Common myeloid progenitor, CD34-positive (primary cell): ENCODE results near the gene PINK1.

Source experiments
- CTCF ChIA-PET: fragments of 350-600 bp; sonication (Branson Sonifier 250); formaldehyde crosslinking; loops from one replicate; lab custom pipeline; 2021; ENCODE audit warnings: antibody characterized with exemption; lab: Charles Lee
- POLR2A ChIA-PET: fragments of 350-600 bp; sonication (Branson Sonifier 250); formaldehyde crosslinking; loops from one replicate; lab custom pipeline; 2021; ENCODE audit warnings: antibody characterized with exemption; lab: Charles Lee
- DNase-seq, 3 donors: peaks; one replicate each; pipeline versions ENCODE4 v3.0.0 to v3.0.0-alpha.2; 2013
- H3K27ac ChIP-seq, 2 experiments: 1 replicate in 1 of 2; 2 replicates in 1 of 2; pipeline ENCODE4 v1.7.0; 2013; ENCODE audit warnings: inconsistent platforms in 2 of 2, low read length in 2 of 2, mild to moderate bottlenecking in 2 of 2, low read depth in 1 of 2, moderate library complexity in 1 of 2; ENCODE audit not compliant: severe bottlenecking in 2 of 2, insufficient read depth in 1 of 2, poor library complexity in 1 of 2
- H3K27me3 ChIP-seq, 5 experiments: replicated peaks in 2 of 5; 1 replicate in 3 of 5; 2 replicates in 2 of 5; pipeline versions ENCODE4 v1.6.1 to v1.7.0; 2013; ENCODE audit warnings: low read length in 4 of 5, mild to moderate bottlenecking in 2 of 5, moderate library complexity in 2 of 5, inconsistent platforms in 1 of 5; ENCODE audit not compliant: insufficient read depth in 5 of 5, control insufficient read depth in 4 of 5
- H3K36me3 ChIP-seq, 4 experiments: 1 replicate in 2 of 4; 2 replicates in 2 of 4; pipeline versions ENCODE4 v1.6.1 to v1.7.0; 2013; ENCODE audit warnings: low read length in 3 of 4, control low read depth in 1 of 4, mild to moderate bottlenecking in 1 of 4; ENCODE audit not compliant: control insufficient read depth in 4 of 4, insufficient read depth in 4 of 4
- H3K4me1 ChIP-seq, 4 experiments: 1 replicate in 3 of 4; 2 replicates in 1 of 4; pipeline versions ENCODE4 v1.6.1 to v1.7.1; 2013; ENCODE audit warnings: low read length in 3 of 4, mild to moderate bottlenecking in 3 of 4, control low read depth in 1 of 4, inconsistent platforms in 1 of 4, moderate library complexity in 1 of 4; ENCODE audit not compliant: control insufficient read depth in 4 of 4, insufficient read depth in 4 of 4; ENCODE audit errors: control extremely low read depth in 1 of 4
- H3K4me3 ChIP-seq, 7 experiments: 1 replicate in 4 of 7; 2 replicates in 3 of 7; pipeline versions ENCODE4 v1.5.1 to v1.7.0; 2013; ENCODE audit warnings: mild to moderate bottlenecking in 7 of 7, low read length in 6 of 7, moderate library complexity in 6 of 7, inconsistent platforms in 2 of 7, low read depth in 2 of 7, control low read depth in 1 of 7; ENCODE audit not compliant: insufficient read depth in 4 of 7, control insufficient read depth in 1 of 7; ENCODE audit errors: extremely low read depth in 1 of 7
- H3K9me3 ChIP-seq, 5 experiments: 1 replicate in 4 of 5; 2 replicates in 1 of 5; pipeline versions ENCODE4 v1.6.1 to v1.7.1; 2013; ENCODE audit warnings: low read length in 4 of 5, mild to moderate bottlenecking in 2 of 5, inconsistent platforms in 1 of 5, low read depth in 1 of 5, moderate library complexity in 1 of 5; ENCODE audit not compliant: control insufficient read depth in 4 of 5, insufficient read depth in 2 of 5; ENCODE audit errors: control extremely low read depth in 1 of 5
- WGBS: methylation state at CpG from one replicate; pipeline ENCODE4 v1.1.5; 2013; ENCODE audit not compliant: insufficient coverage; 5-methylcytosine and 5-hydroxymethylcytosine counted together

The PINK1 gene

DNA sequence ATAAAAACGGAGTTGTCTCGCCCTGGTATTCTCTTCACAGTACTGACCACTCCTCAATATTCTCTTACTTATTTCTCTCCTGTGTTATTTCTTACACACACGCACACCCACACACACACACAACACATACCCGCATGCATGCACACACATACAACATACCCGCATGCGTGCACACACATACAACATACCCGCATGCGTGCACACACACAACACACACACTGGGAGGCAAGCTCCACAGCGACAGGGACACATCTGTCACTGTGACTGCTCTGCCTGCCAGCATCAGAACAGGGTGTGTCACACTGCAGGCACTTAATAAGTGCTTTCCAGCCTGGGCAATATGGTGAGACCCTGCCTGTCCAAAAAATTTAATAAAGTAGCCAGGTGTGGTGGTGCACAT is 48.7 kb downstream of the PINK1 start:
- ChIA-PET CTCF (interaction anchor here (0.6 to 0.7 kb wide), 2 partner anchors 32 to 71 kb away, joined by 3 read pairs; no protein-coding TSS in a partner anchor), POLR2A (no interaction called here)
- H3K27ac ChIP-seq, result no peak overlapping the region
- H3K4me1 ChIP-seq, result peaks cover 0 to 12% (median 10%) of the 10 kb centered on the region in 4 experiments
- no peak overlapping the region for H3K4me3 ChIP-seq
- WGBS, result 100% methylated on average over 7 of the region's 9 CpGs
- no peaks in the 10 kb centered on the region for H3K9me3 ChIP-seq
- DNase-seq, result peak in 1 of 3 donors; percentile 12
- no peaks in the 10 kb centered on the region for H3K36me3 ChIP-seq
- no peaks in the 10 kb centered on the region for H3K27me3 ChIP-seq

DNA sequence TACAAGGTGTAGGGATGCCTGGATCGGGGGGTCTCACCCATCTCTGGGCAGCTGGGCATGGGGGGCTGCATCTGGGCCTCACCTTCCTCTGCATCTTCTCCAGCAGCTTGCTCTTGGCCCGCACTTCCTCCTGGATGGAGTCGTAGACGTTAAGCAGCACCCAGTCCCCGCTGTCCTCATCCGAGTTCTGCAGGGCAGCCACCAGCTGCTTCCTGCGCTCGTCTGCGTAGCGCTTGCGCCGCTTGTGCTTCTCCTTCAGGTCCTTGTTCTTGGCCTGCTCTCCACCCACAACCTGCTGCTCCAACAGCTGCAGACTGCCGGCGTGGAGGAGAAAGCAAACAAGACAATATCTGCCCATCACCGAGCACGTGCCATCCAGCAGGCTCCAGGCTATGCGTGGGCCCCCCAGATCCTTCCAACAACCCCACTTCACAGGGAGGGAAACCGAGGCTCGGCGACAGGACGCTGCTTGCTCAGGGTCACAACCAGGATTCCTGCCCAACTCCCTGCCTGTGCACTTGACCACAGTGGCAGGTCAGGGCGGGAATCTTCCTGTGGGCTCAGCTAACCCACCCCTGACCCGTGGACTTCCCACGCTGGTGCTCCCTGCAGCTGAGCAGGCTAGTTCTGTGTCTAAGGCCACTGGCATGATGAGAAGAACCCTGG is 49.4 kb downstream of the PINK1 start:
- peaks cover 0 to 12% (median 10%) of the 10 kb centered on the region in 4 experiments for H3K4me1 ChIP-seq
- ChIA-PET CTCF (interaction anchor here (0.7 kb wide), 1 partner anchor 72 kb away, joined by 3 read pairs; no protein-coding TSS in a partner anchor), POLR2A (no interaction called here)

DNA sequence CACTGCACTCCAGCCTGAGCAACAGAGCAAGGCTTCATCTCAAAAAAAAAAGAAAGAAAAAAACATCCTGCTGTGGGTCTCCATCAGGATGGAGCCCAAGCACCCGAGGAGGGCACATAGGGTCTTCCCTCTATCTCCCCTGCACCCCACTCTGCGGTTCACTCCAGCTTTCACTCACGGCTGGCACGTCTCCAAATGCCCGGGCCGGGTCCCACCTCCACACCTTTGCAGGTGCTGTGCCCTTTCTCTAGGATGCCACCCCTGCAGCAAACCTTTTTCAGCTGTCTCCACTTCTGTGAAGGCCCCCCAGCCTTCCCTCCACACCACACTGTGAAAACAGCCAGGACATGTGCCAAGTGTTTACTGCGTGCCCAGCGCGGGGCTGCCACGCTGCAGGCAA is 50.4 kb downstream of the PINK1 start:
- no peaks in the 10 kb centered on the region for H3K27me3 ChIP-seq
- H3K36me3 ChIP-seq, result no peaks in the 10 kb centered on the region
- POLR2A ChIA-PET, result no interaction called here
- H3K4me1 ChIP-seq, result peaks cover 0 to 12% (median 10%) of the 10 kb centered on the region in 4 experiments
- H3K4me3 ChIP-seq, result no peak overlapping the region
- DNase-seq, result no peak
- H3K9me3 ChIP-seq, result no peaks in the 10 kb centered on the region
- no peak overlapping the region for H3K27ac ChIP-seq
- CTCF ChIA-PET, result no interaction called here
- 98% methylated on average over 7 of the region's 10 CpGs for WGBS

More for the DNA sequence above, 49.4 kb downstream of the PINK1 start:
- Histone ChIP-seq H3K27ac (no peak overlapping the region), H3K4me3 (peak overlapping the region in 2 of 7 experiments; percentile 3 to 4), H3K9me3 (no peaks in the 10 kb centered on the region), H3K27me3 (no peaks in the 10 kb centered on the region), H3K36me3 (no peaks in the 10 kb centered on the region)
- WGBS, result 15% methylated on average over 19 of the region's 24 CpGs
- DNase-seq, result peak in 2 of 3 donors; percentile 83 to 91

DNA sequence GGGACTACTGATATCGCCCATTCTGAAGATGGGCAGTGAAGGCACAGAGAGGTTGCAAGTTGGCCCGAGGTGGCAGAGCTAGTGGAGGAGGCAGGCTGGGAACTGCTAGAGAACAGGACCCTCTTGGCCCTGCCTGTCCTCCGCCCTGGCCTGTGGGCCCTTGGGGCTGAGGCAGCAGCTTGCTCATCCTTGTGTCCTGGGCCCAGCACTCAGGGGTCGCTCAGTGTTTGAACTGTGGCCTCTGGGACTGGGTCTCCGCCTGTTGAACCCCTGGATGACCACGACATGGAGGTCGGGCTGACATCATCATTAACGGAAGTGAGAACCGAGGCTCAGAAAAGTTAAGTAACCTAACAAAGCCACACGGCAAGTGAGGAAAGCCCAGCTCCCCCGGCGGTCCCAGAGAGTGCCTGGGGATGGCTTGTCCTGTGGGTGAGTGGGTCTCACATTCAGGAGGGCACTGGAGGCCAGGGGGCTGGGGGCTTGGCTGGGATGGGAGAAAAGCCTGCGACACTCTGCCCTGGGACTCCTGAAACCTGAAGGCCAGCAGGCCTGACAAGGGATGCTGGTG is 50.9 kb downstream of the PINK1 start:
- POLR2A ChIA-PET, result no interaction called here
- WGBS, result 98% methylated on average over 11 of the region's 13 CpGs
- CTCF ChIA-PET, result interaction anchor here (1.4 to 1.7 kb wide), 2 partner anchors 11 to 13 kb away, joined by 4 to 5 read pairs; no protein-coding TSS in a partner anchor
- no peak for DNase-seq
- H3K4me1 ChIP-seq, result peaks cover 0 to 12% (median 9%) of the 10 kb centered on the region in 4 experiments
- no peaks in the 10 kb centered on the region for H3K36me3 ChIP-seq
- H3K27ac ChIP-seq, result no peak overlapping the region
- no peaks in the 10 kb centered on the region for H3K27me3 ChIP-seq
- no peak overlapping the region for H3K4me3 ChIP-seq
- no peaks in the 10 kb centered on the region for H3K9me3 ChIP-seq

DNA sequence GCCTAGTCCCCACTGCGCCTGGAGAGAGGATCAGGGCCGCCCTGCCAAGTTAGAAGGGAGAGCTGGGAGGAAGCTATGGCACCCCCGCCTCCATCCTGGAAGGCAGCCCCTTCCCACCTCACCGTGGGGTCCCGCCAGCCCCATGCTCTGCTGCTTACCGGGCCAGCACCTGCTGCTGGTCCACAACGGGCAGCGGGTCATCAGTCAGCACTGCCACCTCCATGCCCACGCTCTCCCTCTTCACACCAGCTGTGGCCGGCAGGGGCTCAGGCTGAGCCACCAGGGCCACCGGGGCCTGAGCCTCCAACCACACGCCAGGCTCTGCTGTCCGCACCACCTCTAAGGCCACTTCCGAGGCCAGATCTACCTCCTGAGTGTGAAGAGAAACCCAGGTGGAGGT is 51.4 kb downstream of the PINK1 start:
- peaks cover 0 to 12% (median 9%) of the 10 kb centered on the region in 4 experiments for H3K4me1 ChIP-seq
- 90% methylated on average over 9 of the region's 14 CpGs for WGBS
- H3K36me3 ChIP-seq, result no peaks in the 10 kb centered on the region
- no peak for DNase-seq
- no peak overlapping the region for H3K27ac ChIP-seq
- ChIA-PET CTCF (interaction anchor here (1.4 to 1.7 kb wide), 2 partner anchors 10 to 12 kb away, joined by 4 to 5 read pairs; no protein-coding TSS in a partner anchor), POLR2A (no interaction called here)
- no peak overlapping the region for H3K4me3 ChIP-seq
- no peaks in the 10 kb centered on the region for H3K27me3 ChIP-seq
- no peaks in the 10 kb centered on the region for H3K9me3 ChIP-seq

DNA sequence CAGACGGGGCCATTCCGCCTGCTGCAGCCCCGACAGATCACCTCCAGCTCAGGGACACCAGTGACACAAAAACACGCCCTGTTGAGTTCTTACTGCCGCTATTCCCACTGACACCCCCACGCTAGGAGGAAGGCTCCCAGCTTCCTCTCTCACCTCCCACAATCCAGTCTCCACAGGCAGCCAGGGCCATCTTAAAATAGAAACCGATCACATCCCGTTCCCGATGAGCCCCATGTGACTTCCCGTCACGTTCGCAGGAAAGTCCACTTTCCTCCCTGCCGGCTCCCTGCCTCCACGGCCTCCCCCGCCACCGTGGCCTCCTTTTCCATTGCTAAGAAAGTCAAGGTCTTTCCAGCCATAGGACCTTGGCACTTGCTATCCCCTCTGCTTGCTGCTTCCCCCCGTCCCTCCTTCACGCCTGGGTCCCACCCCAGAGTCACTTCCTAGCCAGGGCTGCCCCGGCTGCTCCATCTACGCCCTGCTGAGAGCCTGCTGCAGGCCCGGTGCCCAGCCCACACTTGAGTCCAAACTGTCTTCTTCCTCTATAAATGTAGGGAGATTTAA is 51.9 kb downstream of the PINK1 start:
- Histone ChIP-seq H3K4me1 (peaks cover 0 to 12% (median 9%) of the 10 kb centered on the region in 4 experiments), H3K27ac (no peak overlapping the region), H3K36me3 (no peaks in the 10 kb centered on the region), H3K27me3 (no peaks in the 10 kb centered on the region), H3K4me3 (no peak overlapping the region), H3K9me3 (no peaks in the 10 kb centered on the region)
- ChIA-PET CTCF (interaction anchor here (1.3 to 1.7 kb wide), 3 partner anchors 8 to 12 kb away, joined by 4 to 5 read pairs (median 4); no protein-coding TSS in a partner anchor), POLR2A (no interaction called here)
- no peak for DNase-seq
- 92% methylated on average over 12 of the region's 21 CpGs for WGBS
